CD4-positive, alpha-beta memory T cell (primary cell): ENCODE measurements around the gene GARNL3. TPM values are rescaled to one million over a fixed set of nuclear protein-coding genes. Genes with fewer than 3 reads are reported as not detected.

ENCODE experiments used
- CTCF ChIA-PET: fragments of 350-600 bp; sonication (Branson Sonifier 250); formaldehyde crosslinking; loops from one replicate; lab custom pipeline; 2021; ENCODE audit warnings: inconsistent platforms; ENCODE audit not compliant: partially characterized antibody; lab: Charles Lee
- POLR2A ChIA-PET: fragments of 350-600 bp; sonication (Branson Sonifier 250); formaldehyde crosslinking; loops from one replicate; lab custom pipeline; 2021; ENCODE audit not compliant: partially characterized antibody; lab: Charles Lee
- DNase-seq, 5 donors: peaks; one replicate each; pipeline versions ENCODE4 v3.0.0 to v3.0.0-alpha.2; 2020 to 2022; ENCODE audit warnings: mixed read lengths in 1 of 5
- H3K27ac ChIP-seq: one replicate; pipeline ENCODE4 v1.7.0; 2013; ENCODE audit warnings: low read depth, low read length
- H3K27me3 ChIP-seq: 2 replicates; pipeline ENCODE4 v1.7.0; 2013; ENCODE audit warnings: mild to moderate bottlenecking, low read length, moderate library complexity; ENCODE audit not compliant: insufficient read depth
- H3K36me3 ChIP-seq: 2 replicates; pipeline ENCODE4 v1.7.0; 2013; ENCODE audit warnings: mild to moderate bottlenecking, low read length, moderate library complexity; ENCODE audit not compliant: insufficient read depth
- H3K4me1 ChIP-seq: 2 replicates; pipeline ENCODE4 v1.7.0; 2013; ENCODE audit warnings: mild to moderate bottlenecking, low read length, moderate library complexity; ENCODE audit not compliant: insufficient read depth
- H3K4me3 ChIP-seq, 2 donors: one replicate each; pipeline ENCODE4 v1.7.0; 2013; ENCODE audit warnings: low read length in 2 of 2, mild to moderate bottlenecking in 1 of 2
- H3K9me3 ChIP-seq, 2 donors: one replicate each; pipeline ENCODE4 v1.7.0; 2013; ENCODE audit warnings: low read length in 2 of 2, control low read depth in 1 of 2; ENCODE audit not compliant: control insufficient read depth in 1 of 2
- H3K27ac Mint-ChIP-seq, 7 donors: one replicate each; pipeline ENCODE4 v1.8.0; 2020 to 2021; ENCODE audit warnings: mixed read lengths in 7 of 7, mild to moderate bottlenecking in 6 of 7, inconsistent platforms in 3 of 7, moderate library complexity in 3 of 7
- H3K27me3 Mint-ChIP-seq, 2 donors: one replicate each; pipeline ENCODE4 v1.8.0; 2020 to 2021; ENCODE audit warnings: mixed read lengths in 2 of 2
- H3K36me3 Mint-ChIP-seq, 2 donors: one replicate each; pipeline ENCODE4 v1.8.0; 2020 to 2021; ENCODE audit warnings: mixed read lengths in 2 of 2, inconsistent platforms in 1 of 2, mild to moderate bottlenecking in 1 of 2
- H3K4me1 Mint-ChIP-seq, 4 donors: one replicate each; pipeline ENCODE4 v1.8.0; 2020 to 2021; ENCODE audit warnings: mixed read lengths in 4 of 4, mild to moderate bottlenecking in 1 of 4
- H3K4me3 Mint-ChIP-seq, 8 donors: one replicate each; pipeline ENCODE4 v1.8.0; 2020 to 2021; ENCODE audit warnings: mixed read lengths in 8 of 8, mild to moderate bottlenecking in 7 of 8, moderate library complexity in 6 of 8, inconsistent platforms in 3 of 8
- H3K9me3 Mint-ChIP-seq, 8 donors: one replicate each; pipeline ENCODE4 v1.8.0; 2020 to 2021; ENCODE audit warnings: mixed read lengths in 8 of 8, mild to moderate bottlenecking in 5 of 8, inconsistent platforms in 3 of 8, moderate library complexity in 1 of 8
- intact Hi-C: fragments of 100-400 bp; cut with micrococcal nuclease; formaldehyde crosslinking; loops from one replicate; pipeline ENCODE4 v1.15.1; 2023
- polyA plus RNA-seq, 2 donors: library from polyadenylated mRNA; unstranded; fragments of 300-500 nt; fragmentation: Illumina TruSeq; gene quantifications; one replicate each; pipeline ENCODE4 v1.2.3, GENCODE V29; 2021
- total RNA-seq, 2 experiments: library from RNA; stranded (reverse); gene quantifications; one replicate each; pipeline ENCODE4 v1.2.3, GENCODE V29; 2021

The GARNL3 gene
- total and polyA plus RNA-seq, 4 experiments from 2014 or later = 0.41 to 6.6 (median 5.9) TPM; not detected in 1

- POLR2A ChIA-PET = no interaction called here
- Histone ChIP-seq H3K27ac (no peak overlapping the region), H3K27me3 (no peaks in the 10 kb centered on the region), H3K36me3 (no peaks in the 10 kb centered on the region), H3K4me3 (no peak overlapping the region), H3K9me3 (no peaks in the 10 kb centered on the region), H3K4me1 (no peaks in the 10 kb centered on the region)
- H3K4me3 Mint-ChIP-seq = no peak overlapping the region
- H3K27me3 Mint-ChIP-seq = peaks cover 5 to 16% of the 10 kb centered on the region in 2 donors
- H3K36me3 Mint-ChIP-seq = no peaks in the 10 kb centered on the region
- peaks cover 0 to 2% (median 0%) of the 10 kb centered on the region in 8 donors for H3K9me3 Mint-ChIP-seq
- intact Hi-C loops = no loop called here
- no peak for DNase-seq
- no peaks in the 10 kb centered on the region for H3K4me1 Mint-ChIP-seq
- no peak overlapping the region for H3K27ac Mint-ChIP-seq
- CTCF ChIA-PET = no interaction called here
Observed at GRCh38 chr9:127351182-127352166, 86.9 kb downstream of the GARNL3 start.

GRCh38 chr9:127353882-127354281 is 89.3 kb downstream of the GARNL3 start:
- ChIA-PET POLR2A (no interaction called here), CTCF (no interaction called here)
- Mint-ChIP-seq H3K27me3 (peaks cover 5 to 11% of the 10 kb centered on the region in 2 donors), H3K27ac (no peak overlapping the region), H3K36me3 (no peaks in the 10 kb centered on the region), H3K9me3 (peaks cover 0 to 2% (median 0%) of the 10 kb centered on the region in 8 donors), H3K4me1 (no peaks in the 10 kb centered on the region), H3K4me3 (no peak overlapping the region)
- Histone ChIP-seq H3K9me3 (no peaks in the 10 kb centered on the region), H3K27me3 (no peaks in the 10 kb centered on the region), H3K4me3 (no peak overlapping the region), H3K36me3 (no peaks in the 10 kb centered on the region), H3K27ac (no peak overlapping the region), H3K4me1 (no peaks in the 10 kb centered on the region)
- DNase-seq = no peak
- intact Hi-C loops = no loop called here

- intact Hi-C loops = no loop called here
- no peaks in the 10 kb centered on the region for H3K4me1 Mint-ChIP-seq
- no peak overlapping the region for H3K27ac ChIP-seq
- no peak for DNase-seq
- H3K36me3 Mint-ChIP-seq = no peaks in the 10 kb centered on the region
- H3K4me1 ChIP-seq = no peaks in the 10 kb centered on the region
- H3K36me3 ChIP-seq = no peaks in the 10 kb centered on the region
- peaks cover 0 to 2% (median 0%) of the 10 kb centered on the region in 8 donors for H3K9me3 Mint-ChIP-seq
- H3K4me3 Mint-ChIP-seq = no peak overlapping the region
- H3K9me3 ChIP-seq = no peaks in the 10 kb centered on the region
- no peak overlapping the region for H3K4me3 ChIP-seq
- ChIA-PET CTCF (no interaction called here), POLR2A (no interaction called here)
- peaks cover 5 to 10% of the 10 kb centered on the region in 2 donors for H3K27me3 Mint-ChIP-seq
- peak overlapping the region in 1 of 7 donors; percentile 5 for H3K27ac Mint-ChIP-seq
- H3K27me3 ChIP-seq = no peaks in the 10 kb centered on the region
Observed at GRCh38 chr9:127356906-127357305, 92.3 kb downstream of the GARNL3 start.

GRCh38 chr9:127358023-127358535 is 93.5 kb downstream of the GARNL3 start:
- H3K36me3 Mint-ChIP-seq = no peaks in the 10 kb centered on the region
- H3K27me3 Mint-ChIP-seq = peaks cover 2 to 8% of the 10 kb centered on the region in 2 donors
- no peak overlapping the region for H3K27ac ChIP-seq
- CTCF ChIA-PET = no interaction called here
- H3K27ac Mint-ChIP-seq = no peak overlapping the region
- H3K36me3 ChIP-seq = no peaks in the 10 kb centered on the region
- peaks cover 0 to 2% (median 0%) of the 10 kb centered on the region in 8 donors for H3K9me3 Mint-ChIP-seq
- intact Hi-C loops = no loop called here
- no peaks in the 10 kb centered on the region for H3K4me1 ChIP-seq
- no peaks in the 10 kb centered on the region for H3K9me3 ChIP-seq
- H3K4me3 ChIP-seq = no peak overlapping the region
- no peaks in the 10 kb centered on the region for H3K4me1 Mint-ChIP-seq
- POLR2A ChIA-PET = no interaction called here
- DNase-seq = no peak
- H3K27me3 ChIP-seq = no peaks in the 10 kb centered on the region
- no peak overlapping the region for H3K4me3 Mint-ChIP-seq

- Histone ChIP-seq H3K4me3 (no peak overlapping the region), H3K4me1 (no peaks in the 10 kb centered on the region), H3K27me3 (no peaks in the 10 kb centered on the region), H3K9me3 (no peaks in the 10 kb centered on the region), H3K36me3 (no peaks in the 10 kb centered on the region), H3K27ac (no peak overlapping the region)
- H3K27ac Mint-ChIP-seq = no peak overlapping the region
- no peak overlapping the region for H3K4me3 Mint-ChIP-seq
- DNase-seq = no peak
- no peaks in the 10 kb centered on the region for H3K36me3 Mint-ChIP-seq
- intact Hi-C loops = no loop called here
- H3K4me1 Mint-ChIP-seq = no peaks in the 10 kb centered on the region
- peaks cover 0 to 2% (median 0%) of the 10 kb centered on the region in 8 donors for H3K9me3 Mint-ChIP-seq
- ChIA-PET POLR2A (no interaction called here), CTCF (no interaction called here)
- peaks cover 2 to 6% of the 10 kb centered on the region in 2 donors for H3K27me3 Mint-ChIP-seq
Observed at GRCh38 chr9:127358770-127359169, 94.2 kb downstream of the GARNL3 start.

GRCh38 chr9:127360250-127360649 is 95.7 kb downstream of the GARNL3 start:
- no peak overlapping the region for H3K4me3 ChIP-seq
- Mint-ChIP-seq H3K36me3 (peaks cover 0 to 6% of the 10 kb centered on the region in 2 donors), H3K4me3 (no peak overlapping the region), H3K27me3 (peaks cover 0 to 4% of the 10 kb centered on the region in 2 donors), H3K4me1 (no peaks in the 10 kb centered on the region), H3K27ac (no peak overlapping the region), H3K9me3 (peaks cover 0 to 2% (median 0%) of the 10 kb centered on the region in 8 donors)
- DNase-seq = no peak
- H3K36me3 ChIP-seq = no peaks in the 10 kb centered on the region
- POLR2A ChIA-PET = no interaction called here
- intact Hi-C loops = no loop called here
- no peaks in the 10 kb centered on the region for H3K27me3 ChIP-seq
- no peak overlapping the region for H3K27ac ChIP-seq
- H3K9me3 ChIP-seq = no peaks in the 10 kb centered on the region
- CTCF ChIA-PET = interaction anchor here (0.9 kb wide), 1 partner anchor 96 kb away, joined by 3 read pairs; no protein-coding TSS in a partner anchor
- H3K4me1 ChIP-seq = no peaks in the 10 kb centered on the region

GRCh38 chr9:127360829-127361228 is 96.3 kb downstream of the GARNL3 start:
- Mint-ChIP-seq H3K9me3 (no peaks in the 10 kb centered on the region), H3K27ac (no peak overlapping the region), H3K4me1 (no peaks in the 10 kb centered on the region), H3K27me3 (peaks cover 0 to 4% of the 10 kb centered on the region in 2 donors), H3K4me3 (no peak overlapping the region), H3K36me3 (peaks cover 0 to 6% of the 10 kb centered on the region in 2 donors)
- intact Hi-C loops = no loop called here
- no peak for DNase-seq
- no peak overlapping the region for H3K4me3 ChIP-seq
- H3K27me3 ChIP-seq = no peaks in the 10 kb centered on the region
- POLR2A ChIA-PET = no interaction called here
- H3K9me3 ChIP-seq = no peaks in the 10 kb centered on the region
- H3K36me3 ChIP-seq = no peaks in the 10 kb centered on the region
- H3K27ac ChIP-seq = no peak overlapping the region
- CTCF ChIA-PET = interaction anchor here (0.9 kb wide), 1 partner anchor 95 kb away, joined by 3 read pairs; no protein-coding TSS in a partner anchor
- no peaks in the 10 kb centered on the region for H3K4me1 ChIP-seq
